Upper lobe of left lung (tissue), 6 donors: ENCODE measurements around the gene KCNIP4. TPM values are rescaled to one million over a fixed set of nuclear protein-coding genes. Genes with fewer than 3 reads are reported as not detected.

Source experiments
- ATAC-seq, 2 donors: fragments of 200-7000 bp; cut with Tn5 transposase; one replicate each; pipeline ENCODE4 v1.9.1; 2022; ENCODE audit warnings: mild to moderate bottlenecking in 2 of 2, moderate library complexity in 2 of 2; ENCODE audit not compliant: low FRiP score in 2 of 2
- DNase-seq, 2 donors: peaks; one replicate each; pipeline ENCODE4 v3.0.0-alpha.2; 2019 to 2020
- H3K27ac ChIP-seq, 4 donors: fragments of 200-600 bp; sonication (generic); one replicate each; pipeline ENCODE4 v1.5.1; 2016 to 2019
- H3K27me3 ChIP-seq, 4 donors: fragments of 200-600 bp; sonication (generic); one replicate each; pipeline ENCODE4 v1.5.1; 2017 to 2019
- H3K36me3 ChIP-seq, 4 donors: fragments of 200-600 bp; sonication (generic); one replicate each; pipeline ENCODE4 v1.5.1; 2016 to 2019
- H3K4me1 ChIP-seq, 4 donors: fragments of 200-600 bp; sonication (generic); one replicate each; pipeline ENCODE4 v1.5.1; 2018 to 2019
- H3K4me3 ChIP-seq, 4 donors: fragments of 200-600 bp; sonication (generic); one replicate each; pipeline ENCODE4 v1.5.1; 2017 to 2019; ENCODE audit warnings: mild to moderate bottlenecking in 2 of 4, moderate library complexity in 1 of 4
- H3K9me3 ChIP-seq, 4 donors: fragments of 200-600 bp; sonication (generic); one replicate each; pipeline ENCODE4 v1.5.1; 2018 to 2019
- CTCF ChIP-seq, 6 experiments: fragments of 450-650 bp in 4 of 6; fragments of 200-600 bp in 2 of 6; sonication (generic) in 2 of 6; IDR thresholded peaks; one replicate each; pipeline ENCODE4 v1.5.1; 2016 to 2019; ENCODE audit warnings: antibody characterized with exemption in 6 of 6
- EP300 ChIP-seq, 4 donors: sonication (generic); formaldehyde crosslinking; IDR thresholded peaks; one replicate each; pipeline ENCODE4 v1.5.1; 2017; ENCODE audit warnings: antibody characterized with exemption in 4 of 4, control low read depth in 2 of 4
- POLR2A ChIP-seq, 4 donors: fragments of 450-650 bp; IDR thresholded peaks; one replicate each; pipeline ENCODE4 v1.5.1; 2016 to 2017; ENCODE audit warnings: antibody characterized with exemption in 4 of 4, mild to moderate bottlenecking in 2 of 4
- POLR2AphosphoS5 ChIP-seq, 2 donors: sonication (generic); formaldehyde crosslinking; IDR thresholded peaks; one replicate each; pipeline ENCODE4 v1.5.1; 2017; ENCODE audit warnings: antibody characterized with exemption in 2 of 2
- WGBS, 2 donors: methylation state at CpG; one replicate each; pipeline ENCODE4 v1.1.5; 2017 to 2018; 5-methylcytosine and 5-hydroxymethylcytosine counted together
- total RNA-seq, 6 donors: library from RNA; depleted of rRNA in 4 of 6; stranded (reverse); fragments of >200 nt in 4 of 6; gene quantifications; one replicate each; pipeline versions ENCODE4 v1.1.0 to v1.2.1, GENCODE V29; 2016 to 2021
- donor health status: DM: no; HTN: no; CAD: no; lungs with moderate emphysema.
- donor health status: DM: no; HTN: yes; CAD: no; lungs with severe emphysema.

The KCNIP4 gene
- total RNA-seq, 6 donors from 2014 or later = 0.20 TPM; not detected in 5

- H3K4me1 ChIP-seq = no peaks in the 10 kb centered on the region
- H3K4me3 ChIP-seq = no peak overlapping the region
- H3K27me3 ChIP-seq = no peaks in the 10 kb centered on the region
- ATAC-seq (no peak), DNase-seq (no peak)
- no peaks in the 10 kb centered on the region for H3K36me3 ChIP-seq
- H3K9me3 ChIP-seq = no peaks in the 10 kb centered on the region
- WGBS, 2 donors = 74 to 76% methylated on average over 3 of the region's 3 CpGs
- TF ChIP-seq CTCF (IDR thresholded peaks at IDR 0.05) (no peak), POLR2A (IDR thresholded peaks at IDR 0.05) (no peak), POLR2AphosphoS5 (IDR thresholded peaks at IDR 0.05) (no peak), EP300 (IDR thresholded peaks at IDR 0.05) (no peak)
- no peak overlapping the region for H3K27ac ChIP-seq
Measured at GRCh38 chr4:21376176-21376575, 572.4 kb downstream of the KCNIP4 start.

GRCh38 chr4:21374641-21375368, 573.8 kb downstream of the KCNIP4 start:
- DNase-seq (no peak), ATAC-seq (no peak)
- TF ChIP-seq EP300 (IDR thresholded peaks at IDR 0.05) (no peak), POLR2A (IDR thresholded peaks at IDR 0.05) (no peak), POLR2AphosphoS5 (IDR thresholded peaks at IDR 0.05) (no peak), CTCF (IDR thresholded peaks at IDR 0.05) (no peak)
- no peak overlapping the region for H3K27ac ChIP-seq
- WGBS, 2 donors = 83 to 91% methylated on average over 2 of the region's 2 CpGs
- no peak overlapping the region for H3K4me3 ChIP-seq
- no peaks in the 10 kb centered on the region for H3K27me3 ChIP-seq
- H3K4me1 ChIP-seq = no peaks in the 10 kb centered on the region
- H3K9me3 ChIP-seq = no peaks in the 10 kb centered on the region
- H3K36me3 ChIP-seq = no peaks in the 10 kb centered on the region

- TF ChIP-seq CTCF (IDR thresholded peaks at IDR 0.05) (no peak), POLR2A (IDR thresholded peaks at IDR 0.05) (no peak), POLR2AphosphoS5 (IDR thresholded peaks at IDR 0.05) (no peak)
- Histone ChIP-seq H3K9me3 (no peaks in the 10 kb centered on the region), H3K27me3 (no peaks in the 10 kb centered on the region), H3K27ac (no peak overlapping the region), H3K4me1 (no peaks in the 10 kb centered on the region), H3K36me3 (no peaks in the 10 kb centered on the region), H3K4me3 (no peak overlapping the region)
- WGBS, 2 donors = 54 to 68% methylated on average over 2 of the region's 2 CpGs
- DNase-seq (no peak), ATAC-seq (no peak)
Measured at GRCh38 chr4:21367567-21367966, 581.0 kb downstream of the KCNIP4 start.

GRCh38 chr4:21366840-21367239, 581.7 kb downstream of the KCNIP4 start:
- TF ChIP-seq POLR2AphosphoS5 (IDR thresholded peaks at IDR 0.05) = no peak
- no peak for TF ChIP-seq CTCF (IDR thresholded peaks at IDR 0.05)
- no peak for TF ChIP-seq POLR2A (IDR thresholded peaks at IDR 0.05)
- TF ChIP-seq EP300 (IDR thresholded peaks at IDR 0.05) = no peak
- Histone ChIP-seq H3K36me3 (no peaks in the 10 kb centered on the region), H3K27ac (no peak overlapping the region), H3K4me1 (no peaks in the 10 kb centered on the region), H3K4me3 (no peak overlapping the region), H3K9me3 (no peaks in the 10 kb centered on the region), H3K27me3 (no peaks in the 10 kb centered on the region)
- ATAC-seq = no peak
- no peak for DNase-seq
- WGBS, 2 donors = 36 to 38% methylated on average over 1 of the region's 1 CpG

GRCh38 chr4:21366312-21366711, 582.3 kb downstream of the KCNIP4 start:
- Histone ChIP-seq H3K27me3 (no peaks in the 10 kb centered on the region), H3K36me3 (no peaks in the 10 kb centered on the region), H3K4me3 (no peak overlapping the region), H3K27ac (no peak overlapping the region), H3K9me3 (no peaks in the 10 kb centered on the region), H3K4me1 (no peaks in the 10 kb centered on the region)
- 29 to 31% methylated on average over 2 of the region's 2 CpGs for WGBS, 2 donors
- no peak for TF ChIP-seq POLR2A (IDR thresholded peaks at IDR 0.05)
- no peak for TF ChIP-seq POLR2AphosphoS5 (IDR thresholded peaks at IDR 0.05)
- no peak for TF ChIP-seq CTCF (IDR thresholded peaks at IDR 0.05)
- no peak for TF ChIP-seq EP300 (IDR thresholded peaks at IDR 0.05)
- DNase-seq (no peak), ATAC-seq (no peak)
